Heart left ventricle (tissue), 13 donors: ENCODE results near the gene EOLA1.
"Not testable (repeated sequence)": the region's sequence is repeated elsewhere in the genome, so short reads cannot be mapped to it uniquely, and the experiment has no call there.

Experiments used
- POLR2A ChIP-seq, 2 donors: fragments of 450-650 bp; IDR thresholded peaks; one replicate each; pipeline ENCODE4 v1.6.1; 2017; ENCODE audit warnings: antibody characterized with exemption in 2 of 2, mild to moderate bottlenecking in 2 of 2, moderate library complexity in 2 of 2
- TF ChIP-seq, protein P1 (sequence below), 12 donors: fragments of 200-600 bp; sonication (generic) in 4 of 12; IDR thresholded peaks; one replicate each; pipeline versions ENCODE4 v1.5.0 to v1.8.0; 2018 to 2022; ENCODE audit warnings: antibody characterized with exemption in 12 of 12, mild to moderate bottlenecking in 5 of 12
- donor health status: ischemic (EF 13 %, LVEDD 7.1; RV severe dilation, severe dysfunction).
- donor health status: DM: no; HTN: yes; CAD: no.
- donor health status: DM: no; HTN: no; CAD: no.
- donor health status: ischemic (EF 25% LVEDD 6.9; RV normal size, moderate dysfunction).
- donor health status: ischemic (EF 25% LVEDD 5.7; RV mildly dilated, moderate dysfunction).
- donor health status: ischemic (EF 35%, LVEDD 5.7; RV mildly dilated, moderate dysfunction).
- donor health status: nonischemic (EF 11% LVEDD 7.7; RV severe dilation, severe dysfunction).
- donor health status: DM: yes; HTN: yes; CAD: no.
- donor health status: PGD.
- donor health status: ischemic (EF 29% LVEDD 5.4; RV normal size, mild dysfunction).
- donor health status: nonischemic (EF 23%, LVEDD 6.1; RV moderate dilation, normal function).

DNA sequence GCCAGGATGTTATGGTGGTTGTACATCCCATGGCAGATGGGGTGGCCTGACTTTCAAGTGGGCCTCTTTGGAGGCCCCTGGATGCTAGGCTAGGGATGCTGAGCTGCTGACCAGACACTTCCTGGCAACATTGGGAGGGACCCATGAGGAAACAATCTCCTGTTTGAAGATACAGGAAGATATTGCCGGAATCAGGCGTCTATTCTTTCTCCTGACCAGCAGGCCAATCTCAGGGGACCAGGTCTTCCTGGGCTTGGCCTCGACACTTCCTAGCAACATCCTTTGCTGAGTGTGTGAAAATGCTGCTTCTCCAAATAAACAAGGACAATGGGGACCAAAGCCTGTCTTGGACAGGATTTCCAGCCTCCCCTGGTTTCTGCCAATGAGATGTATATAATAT is 7.0 kb downstream of the EOLA1 start:
- TF ChIP-seq, protein P1, sequence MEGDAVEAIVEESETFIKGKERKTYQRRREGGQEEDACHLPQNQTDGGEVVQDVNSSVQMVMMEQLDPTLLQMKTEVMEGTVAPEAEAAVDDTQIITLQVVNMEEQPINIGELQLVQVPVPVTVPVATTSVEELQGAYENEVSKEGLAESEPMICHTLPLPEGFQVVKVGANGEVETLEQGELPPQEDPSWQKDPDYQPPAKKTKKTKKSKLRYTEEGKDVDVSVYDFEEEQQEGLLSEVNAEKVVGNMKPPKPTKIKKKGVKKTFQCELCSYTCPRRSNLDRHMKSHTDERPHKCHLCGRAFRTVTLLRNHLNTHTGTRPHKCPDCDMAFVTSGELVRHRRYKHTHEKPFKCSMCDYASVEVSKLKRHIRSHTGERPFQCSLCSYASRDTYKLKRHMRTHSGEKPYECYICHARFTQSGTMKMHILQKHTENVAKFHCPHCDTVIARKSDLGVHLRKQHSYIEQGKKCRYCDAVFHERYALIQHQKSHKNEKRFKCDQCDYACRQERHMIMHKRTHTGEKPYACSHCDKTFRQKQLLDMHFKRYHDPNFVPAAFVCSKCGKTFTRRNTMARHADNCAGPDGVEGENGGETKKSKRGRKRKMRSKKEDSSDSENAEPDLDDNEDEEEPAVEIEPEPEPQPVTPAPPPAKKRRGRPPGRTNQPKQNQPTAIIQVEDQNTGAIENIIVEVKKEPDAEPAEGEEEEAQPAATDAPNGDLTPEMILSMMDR (IDR thresholded peaks at IDR 0.05): not testable (repeated sequence)
- TF ChIP-seq POLR2A (IDR thresholded peaks at IDR 0.05): not testable (repeated sequence)
